ENCODE results near the gene THSD7B. TPM values are rescaled to one million over a fixed set of nuclear protein-coding genes. Genes with fewer than 3 reads are reported as not detected.

THSD7B gene
- total and polyA plus RNA-seq, 3 donors from 2014 or later, result 0.87 to 2.1 (median 1.1) TPM

DNA sequence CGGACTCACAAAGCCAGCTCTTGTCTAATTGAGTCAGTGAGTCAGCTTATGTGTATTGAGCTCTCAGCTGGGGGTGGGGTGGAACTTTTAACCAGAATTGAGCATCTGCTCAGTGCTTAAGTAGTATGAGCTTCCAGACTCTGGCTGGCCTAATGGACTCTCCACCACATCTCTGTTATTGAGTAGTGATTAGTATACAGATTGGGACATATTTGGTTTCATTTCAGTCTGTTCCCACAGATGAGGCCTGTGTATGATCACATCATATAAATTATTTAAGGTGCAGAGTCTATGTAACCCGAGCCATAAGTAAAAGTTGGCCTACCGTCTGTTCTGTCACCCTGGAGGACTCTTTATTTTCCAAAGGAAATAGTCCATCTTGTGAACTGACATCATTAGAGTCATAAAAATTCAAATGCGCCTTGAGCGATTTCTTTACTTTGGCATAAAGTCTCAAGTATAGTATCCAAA lies 152.1 kb downstream of the THSD7B start:
- Histone ChIP-seq H3K36me3 (ENCODE audit: low read depth, missing control alignments) (no peaks in the 10 kb centered on the region), H3K4me1 (no peaks in the 10 kb centered on the region), H3K4me3 (no peak overlapping the region), H3K27ac (no peak overlapping the region), H3K9me3 (no peaks in the 10 kb centered on the region), H3K27me3 (no peaks in the 10 kb centered on the region)
- WGBS, 2 donors, result 71 to 76% methylated on average over 5 of the region's 5 CpGs
- no peak for TF ChIP-seq POLR2A (IDR thresholded peaks at IDR 0.05)
- TF ChIP-seq, protein P1, sequence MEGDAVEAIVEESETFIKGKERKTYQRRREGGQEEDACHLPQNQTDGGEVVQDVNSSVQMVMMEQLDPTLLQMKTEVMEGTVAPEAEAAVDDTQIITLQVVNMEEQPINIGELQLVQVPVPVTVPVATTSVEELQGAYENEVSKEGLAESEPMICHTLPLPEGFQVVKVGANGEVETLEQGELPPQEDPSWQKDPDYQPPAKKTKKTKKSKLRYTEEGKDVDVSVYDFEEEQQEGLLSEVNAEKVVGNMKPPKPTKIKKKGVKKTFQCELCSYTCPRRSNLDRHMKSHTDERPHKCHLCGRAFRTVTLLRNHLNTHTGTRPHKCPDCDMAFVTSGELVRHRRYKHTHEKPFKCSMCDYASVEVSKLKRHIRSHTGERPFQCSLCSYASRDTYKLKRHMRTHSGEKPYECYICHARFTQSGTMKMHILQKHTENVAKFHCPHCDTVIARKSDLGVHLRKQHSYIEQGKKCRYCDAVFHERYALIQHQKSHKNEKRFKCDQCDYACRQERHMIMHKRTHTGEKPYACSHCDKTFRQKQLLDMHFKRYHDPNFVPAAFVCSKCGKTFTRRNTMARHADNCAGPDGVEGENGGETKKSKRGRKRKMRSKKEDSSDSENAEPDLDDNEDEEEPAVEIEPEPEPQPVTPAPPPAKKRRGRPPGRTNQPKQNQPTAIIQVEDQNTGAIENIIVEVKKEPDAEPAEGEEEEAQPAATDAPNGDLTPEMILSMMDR (IDR thresholded peaks at IDR 0.05), result no peak
- intact Hi-C loops (cut with DNase I; ENCODE audit: low total_unique reads), result no loop called here
- no peak for DNase-seq

- no peak for TF ChIP-seq POLR2A (IDR thresholded peaks at IDR 0.05)
- TF ChIP-seq, protein P1 (IDR thresholded peaks at IDR 0.05), result no peak
- WGBS, 2 donors, result 96 to 100% methylated on average over 2 to 4 of the region's 4 CpGs
Observed at GRCh38 chr2:136919682-136920081, 154.3 kb downstream of the THSD7B start.

DNA sequence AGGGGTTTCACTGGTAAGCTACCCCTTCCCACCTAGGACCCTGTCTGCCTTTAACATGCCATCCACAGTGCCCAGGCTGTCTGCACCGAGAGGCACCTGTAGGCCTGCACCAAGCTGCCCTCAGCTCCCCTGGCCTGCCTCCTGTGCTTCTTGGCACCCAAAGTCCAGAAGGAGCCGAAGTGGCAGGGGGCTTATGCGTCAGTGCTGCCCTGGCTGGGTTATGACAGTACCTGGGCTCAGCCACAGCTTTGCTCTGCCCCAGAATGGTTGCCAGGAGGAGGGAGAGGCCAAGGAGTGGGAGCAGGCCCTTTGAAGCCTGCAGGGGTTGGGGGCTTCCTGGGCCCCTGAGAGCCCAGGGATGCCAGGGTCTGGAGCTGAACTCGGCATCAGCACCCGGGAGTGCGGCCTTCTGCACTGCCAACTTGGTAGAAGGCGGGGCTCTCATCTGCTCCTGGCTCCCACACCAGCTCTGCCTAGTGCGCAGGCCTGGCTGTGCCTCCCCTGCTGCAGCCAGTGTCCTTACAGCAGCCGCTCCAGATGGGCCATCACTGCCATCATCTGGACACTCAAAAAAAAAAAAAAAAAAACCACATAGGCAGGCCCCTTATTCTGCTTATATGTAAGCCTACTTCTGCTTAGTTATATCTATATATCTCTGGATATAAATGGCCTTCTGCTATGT lies 155.4 kb downstream of the THSD7B start:
- WGBS, 2 donors, result 89 to 90% methylated on average over 6 to 9 of the region's 9 CpGs
- Histone ChIP-seq H3K9me3 (no peaks in the 10 kb centered on the region), H3K27me3 (no peaks in the 10 kb centered on the region), H3K27ac (no peak overlapping the region), H3K4me1 (no peaks in the 10 kb centered on the region), H3K4me3 (no peak overlapping the region), H3K36me3 (ENCODE audit: low read depth, missing control alignments) (no peaks in the 10 kb centered on the region)
- no peak for DNase-seq
- intact Hi-C loops (cut with DNase I; ENCODE audit: low total_unique reads), result no loop called here
- TF ChIP-seq, protein P1 (IDR thresholded peaks at IDR 0.05), result no peak
- no peak for TF ChIP-seq POLR2A (IDR thresholded peaks at IDR 0.05)

More at GRCh38 chr2:136919682-136920081, 154.3 kb downstream of the THSD7B start:
- DNase-seq, result no peak
- H3K36me3 ChIP-seq (ENCODE audit: low read depth, missing control alignments), result no peaks in the 10 kb centered on the region
- H3K4me1 ChIP-seq, result no peaks in the 10 kb centered on the region
- H3K27me3 ChIP-seq, result no peaks in the 10 kb centered on the region
- no peaks in the 10 kb centered on the region for H3K9me3 ChIP-seq
- no peak overlapping the region for H3K4me3 ChIP-seq
- intact Hi-C loops (cut with DNase I; ENCODE audit: low total_unique reads), result no loop called here
- no peak overlapping the region for H3K27ac ChIP-seq

DNA sequence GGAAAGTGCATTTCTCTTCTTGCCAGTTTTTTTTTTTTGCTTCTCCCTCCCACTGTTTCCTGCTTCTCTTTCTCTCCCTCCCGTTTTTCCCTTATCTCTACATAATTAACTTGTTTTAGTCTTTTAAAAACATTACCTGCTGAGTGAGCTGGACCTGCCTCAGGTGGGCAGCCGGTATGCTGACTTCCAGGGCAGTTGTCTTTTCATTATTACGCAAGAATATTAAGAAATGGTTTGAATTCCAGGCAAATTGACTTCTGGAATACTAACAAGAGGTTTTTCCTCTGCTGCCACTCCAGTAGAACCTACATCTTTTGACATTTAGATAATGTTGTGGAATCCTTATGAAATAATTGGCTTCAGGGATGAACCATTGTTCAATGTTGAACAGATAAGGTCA lies 161.8 kb downstream of the THSD7B start:
- intact Hi-C loops (cut with DNase I; ENCODE audit: low total_unique reads), result no loop called here
- Histone ChIP-seq H3K27ac (no peak overlapping the region), H3K4me1 (no peaks in the 10 kb centered on the region), H3K9me3 (no peaks in the 10 kb centered on the region), H3K36me3 (ENCODE audit: low read depth, missing control alignments) (no peaks in the 10 kb centered on the region), H3K4me3 (no peak overlapping the region), H3K27me3 (no peaks in the 10 kb centered on the region)
- no peak for DNase-seq
- WGBS, 2 donors, result 66 to 68% methylated on average over 3 of the region's 3 CpGs
- no peak for TF ChIP-seq POLR2A (IDR thresholded peaks at IDR 0.05)
- TF ChIP-seq, protein P1 (IDR thresholded peaks at IDR 0.05), result no peak

GRCh38 chr2:136929531-136929930 lies 164.2 kb downstream of the THSD7B start:
- H3K36me3 ChIP-seq (ENCODE audit: low read depth, missing control alignments), result no peaks in the 10 kb centered on the region
- DNase-seq, result no peak
- intact Hi-C loops (cut with DNase I; ENCODE audit: low total_unique reads), result no loop called here
- no peaks in the 10 kb centered on the region for H3K4me1 ChIP-seq
- no peaks in the 10 kb centered on the region for H3K9me3 ChIP-seq
- WGBS, 2 donors, result 62 to 74% methylated on average over 2 of the region's 2 CpGs
- no peak overlapping the region for H3K27ac ChIP-seq
- no peak overlapping the region for H3K4me3 ChIP-seq
- no peaks in the 10 kb centered on the region for H3K27me3 ChIP-seq
- no peak for TF ChIP-seq POLR2A (IDR thresholded peaks at IDR 0.05)
- TF ChIP-seq, protein P1 (IDR thresholded peaks at IDR 0.05), result no peak
